Karpas-422 (cell line): ENCODE results near the gene SLC25A1. TPM values are rescaled to one million over a fixed set of nuclear protein-coding genes. Genes with fewer than 3 reads are reported as not detected.

Experiments
- DNase-seq: peaks from one replicate; pipeline ENCODE4 v3.0.0-alpha.2; 2015
- H2AFZ ChIP-seq: fragments of 200-600 bp; sonication (generic); 2 replicates; pipeline ENCODE4 v1.6.1; 2014; ENCODE audit warnings: antibody characterized with exemption, low read length, mixed read lengths
- H3K27ac ChIP-seq: fragments of 200-600 bp; sonication (generic); 2 replicates; pipeline ENCODE4 v1.5.1; 2014; ENCODE audit warnings: mild to moderate bottlenecking, low read length, moderate library complexity
- H3K27me3 ChIP-seq: fragments of 200-600 bp; sonication (generic); 2 replicates; pipeline ENCODE4 v1.6.1; 2014; ENCODE audit warnings: low read length, mixed read lengths
- H3K36me3 ChIP-seq: fragments of 200-600 bp; sonication (generic); 2 replicates; pipeline ENCODE4 v1.6.1; 2014; ENCODE audit warnings: low read length, mixed read lengths; ENCODE audit not compliant: insufficient read depth
- H3K4me1 ChIP-seq: fragments of 200-600 bp; sonication (generic); 2 replicates; pipeline ENCODE4 v1.6.1; 2014; ENCODE audit warnings: mild to moderate bottlenecking, low read length, mixed read lengths
- H3K4me2 ChIP-seq: fragments of 200-600 bp; sonication (generic); 2 replicates; pipeline ENCODE4 v1.6.1; 2014; ENCODE audit warnings: low read length, low read depth, mild to moderate bottlenecking; ENCODE audit not compliant: poor library complexity, severe bottlenecking
- H3K4me3 ChIP-seq: fragments of 200-600 bp; sonication (generic); 2 replicates; pipeline ENCODE4 v1.5.1; 2014; ENCODE audit warnings: mild to moderate bottlenecking, antibody characterized with exemption, low read length, mixed read lengths
- H3K79me2 ChIP-seq: fragments of 200-600 bp; sonication (generic); 2 replicates; pipeline ENCODE4 v1.6.1; 2014; ENCODE audit warnings: mild to moderate bottlenecking, low read length, mixed read lengths
- H3K9ac ChIP-seq: fragments of 200-600 bp; sonication (generic); 2 replicates; pipeline ENCODE4 v1.6.0; 2014; ENCODE audit warnings: low read length
- H3K9me2 ChIP-seq: fragments of 200-600 bp; sonication (generic), shearing (Covaris generic); replicated peaks from 2 replicates; pipeline ENCODE4 v1.6.0; 2014; ENCODE audit warnings: mild to moderate bottlenecking, low read length, moderate library complexity; ENCODE audit not compliant: insufficient read depth
- H3K9me3 ChIP-seq: fragments of 300-700, 200-600 bp; sonication (generic); 2 replicates; pipeline ENCODE4 v1.6.1; 2014; ENCODE audit warnings: low read length, mixed read lengths
- H4K20me1 ChIP-seq: fragments of 200-600 bp; sonication (generic); 2 replicates; pipeline ENCODE4 v1.6.1; 2014; ENCODE audit warnings: mild to moderate bottlenecking, antibody characterized with exemption, low read length, low read depth; ENCODE audit not compliant: insufficient read depth
- total RNA-seq: library from RNA; depleted of rRNA; stranded (reverse); fragments of >200 nt; shearing (Covaris generic); gene quantifications from 2 replicates; pipeline ENCODE4 v1.2.3, GENCODE V29; 2014; ENCODE audit warnings: low replicate concordance

SLC25A1 gene
- total RNA-seq, 1 experiment from 2014 or later, result 163 TPM

GRCh38 chr22:19212302-19212870, 33.9 kb upstream of the SLC25A1 start:
- Histone ChIP-seq H3K27ac (peak overlapping the region; percentile 92), H3K4me1 (peaks cover 44% of the 10 kb centered on the region), H2AFZ (no peak overlapping the region), H3K79me2 (no peaks in the 10 kb centered on the region), H3K9ac (peak overlapping the region; percentile 56), H3K27me3 (no peaks in the 10 kb centered on the region), H3K4me3 (peak overlapping the region; percentile 60), H4K20me1 (no peaks in the 10 kb centered on the region), H3K9me3 (no peaks in the 10 kb centered on the region), H3K36me3 (peaks cover 1% of the 10 kb centered on the region; the same call in 1 of the 2 replicates), H3K9me2 (no peaks in the 10 kb centered on the region), H3K4me2 (peak overlapping the region; percentile 80)
- no peak for DNase-seq

- no peaks in the 10 kb centered on the region for H3K9me2 ChIP-seq
- H3K9ac ChIP-seq, result no peak overlapping the region
- no peaks in the 10 kb centered on the region for H3K9me3 ChIP-seq
- no peak overlapping the region for H3K27ac ChIP-seq
- H4K20me1 ChIP-seq, result no peaks in the 10 kb centered on the region
- DNase-seq, result no peak
- H2AFZ ChIP-seq, result no peak overlapping the region
- H3K27me3 ChIP-seq, result no peaks in the 10 kb centered on the region
- no peaks in the 10 kb centered on the region for H3K79me2 ChIP-seq
- no peak overlapping the region for H3K4me2 ChIP-seq
- peaks cover 3% of the 10 kb centered on the region; the same call in 1 of the 2 replicates for H3K36me3 ChIP-seq
- H3K4me3 ChIP-seq, result no peak overlapping the region
- H3K4me1 ChIP-seq, result peaks cover 37% of the 10 kb centered on the region
These were observed 31.7 kb upstream of the SLC25A1 start for GRCh38 chr22:19210188-19210587.

GRCh38 chr22:19208287-19208847, 29.8 kb upstream of the SLC25A1 start:
- Histone ChIP-seq H3K4me1 (peaks cover 27% of the 10 kb centered on the region), H3K79me2 (no peaks in the 10 kb centered on the region), H3K9ac (no peak overlapping the region), H3K9me3 (no peaks in the 10 kb centered on the region), H3K27me3 (no peaks in the 10 kb centered on the region), H3K4me2 (no peak overlapping the region), H3K36me3 (peaks cover 3% of the 10 kb centered on the region; the same call in 1 of the 2 replicates), H4K20me1 (no peaks in the 10 kb centered on the region), H3K9me2 (no peaks in the 10 kb centered on the region), H3K27ac (no peak overlapping the region), H2AFZ (no peak overlapping the region), H3K4me3 (no peak overlapping the region)
- no peak for DNase-seq

- no peak overlapping the region for H3K9ac ChIP-seq
These were observed 29.3 kb upstream of the SLC25A1 start for GRCh38 chr22:19207884-19208283.

GRCh38 chr22:19207401-19207808, 28.9 kb upstream of the SLC25A1 start:
- H3K4me2 ChIP-seq, result no peak overlapping the region
- no peak overlapping the region for H3K9ac ChIP-seq
- no peaks in the 10 kb centered on the region for H3K9me2 ChIP-seq
- no peak overlapping the region for H3K4me3 ChIP-seq
- H3K79me2 ChIP-seq, result no peaks in the 10 kb centered on the region
- peaks cover 17% of the 10 kb centered on the region for H3K4me1 ChIP-seq
- no peaks in the 10 kb centered on the region for H3K27me3 ChIP-seq
- H3K27ac ChIP-seq, result no peak overlapping the region
- no peak overlapping the region for H2AFZ ChIP-seq
- H3K9me3 ChIP-seq, result no peaks in the 10 kb centered on the region
- H3K36me3 ChIP-seq, result peaks cover 3% of the 10 kb centered on the region; the same call in 1 of the 2 replicates
- no peak for DNase-seq
- no peaks in the 10 kb centered on the region for H4K20me1 ChIP-seq

More at GRCh38 chr22:19207884-19208283, 29.3 kb upstream of the SLC25A1 start:
- Histone ChIP-seq H3K27ac (no peak overlapping the region), H3K9me3 (no peaks in the 10 kb centered on the region), H3K27me3 (no peaks in the 10 kb centered on the region), H3K4me3 (no peak overlapping the region), H3K79me2 (no peaks in the 10 kb centered on the region), H4K20me1 (no peaks in the 10 kb centered on the region), H2AFZ (no peak overlapping the region), H3K36me3 (peaks cover 3% of the 10 kb centered on the region; the same call in 1 of the 2 replicates), H3K4me1 (peaks cover 22% of the 10 kb centered on the region), H3K9me2 (no peaks in the 10 kb centered on the region), H3K4me2 (no peak overlapping the region)
- no peak for DNase-seq

GRCh38 chr22:19206287-19206686, 27.8 kb upstream of the SLC25A1 start:
- no peak for DNase-seq
- no peaks in the 10 kb centered on the region for H3K9me2 ChIP-seq

GRCh38 chr22:19204640-19205039, 26.1 kb upstream of the SLC25A1 start:
- Histone ChIP-seq H4K20me1 (no peaks in the 10 kb centered on the region), H2AFZ (no peak overlapping the region), H3K9ac (no peak overlapping the region), H3K4me3 (no peak overlapping the region), H3K27ac (no peak overlapping the region), H3K36me3 (peaks cover 3% of the 10 kb centered on the region; the same call in 1 of the 2 replicates), H3K4me2 (no peak overlapping the region), H3K9me3 (no peaks in the 10 kb centered on the region), H3K9me2 (no peaks in the 10 kb centered on the region), H3K27me3 (no peaks in the 10 kb centered on the region), H3K4me1 (no peaks in the 10 kb centered on the region), H3K79me2 (no peaks in the 10 kb centered on the region)
- DNase-seq, result no peak

More at GRCh38 chr22:19206287-19206686, 27.8 kb upstream of the SLC25A1 start:
- no peak overlapping the region for H3K9ac ChIP-seq
- H3K36me3 ChIP-seq, result peaks cover 3% of the 10 kb centered on the region; the same call in 1 of the 2 replicates
- H3K79me2 ChIP-seq, result no peaks in the 10 kb centered on the region
- no peak overlapping the region for H3K4me2 ChIP-seq
- H3K9me3 ChIP-seq, result no peaks in the 10 kb centered on the region
- peaks cover 7% of the 10 kb centered on the region for H3K4me1 ChIP-seq
- H3K27ac ChIP-seq, result no peak overlapping the region
- no peaks in the 10 kb centered on the region for H3K27me3 ChIP-seq
- no peaks in the 10 kb centered on the region for H4K20me1 ChIP-seq
- no peak overlapping the region for H2AFZ ChIP-seq
- H3K4me3 ChIP-seq, result no peak overlapping the region

GRCh38 chr22:19203834-19204233, 25.3 kb upstream of the SLC25A1 start:
- no peak for DNase-seq
- no peak overlapping the region for H3K9ac ChIP-seq
- no peaks in the 10 kb centered on the region for H3K9me2 ChIP-seq

More at GRCh38 chr22:19203834-19204233, 25.3 kb upstream of the SLC25A1 start:
- Histone ChIP-seq H3K27me3 (no peaks in the 10 kb centered on the region), H3K4me2 (no peak overlapping the region), H3K4me3 (no peak overlapping the region), H3K79me2 (no peaks in the 10 kb centered on the region), H3K4me1 (no peaks in the 10 kb centered on the region), H3K36me3 (peaks cover 3% of the 10 kb centered on the region; the same call in 1 of the 2 replicates), H2AFZ (no peak overlapping the region), H3K9me3 (no peaks in the 10 kb centered on the region), H4K20me1 (no peaks in the 10 kb centered on the region), H3K27ac (no peak overlapping the region)
